Measurements from ENCODE around the gene CTSA. TPM values are rescaled to one million over a fixed set of nuclear protein-coding genes. Genes with fewer than 3 reads are reported as not detected.

The CTSA gene
- total and polyA plus RNA-seq, 2 of the 4 experiments (the other 2 are of a cell fraction): 19.0 to 312 TPM

GRCh38 chr20:45905505-45906079 lies 14.5 kb downstream of the CTSA start:
- dilution Hi-C loops (cut with HindIII; ENCODE audit: low sequenced_read_pairs, unreplicated experiment): no loop called here
- peak; percentile 64 for ATAC-seq (ENCODE audit: low read depth)

More at GRCh38 chr20:45905505-45906079, 14.5 kb downstream of the CTSA start:
- Histone ChIP-seq H3K18ac (ENCODE audit: low read depth, low read length) (no peak overlapping the region), H2BK5ac (ENCODE audit: low read depth, low read length, poor library complexity, severe bottlenecking) (no peak overlapping the region), H3K36me3 (ENCODE audit: control insufficient read depth, insufficient read depth, low read length) (peaks cover 40% of the 10 kb centered on the region; the same call in 1 of the 2 replicates), H3K4ac (ENCODE audit: low read depth, low read length) (peak overlapping the region; percentile 46; the same call in 1 of the 2 replicates), H3K9me3 (ENCODE audit: control insufficient read depth, insufficient read depth, low read length) (no peaks in the 10 kb centered on the region), H3K23ac (ENCODE audit: low read depth, low read length) (0 out of 2 replicates have a peak overlapping the region, but pooled peaks have one; percentile 57), H4K20me1 (ENCODE audit: insufficient read depth, low read length) (peaks cover 5% of the 10 kb centered on the region; the same call in 1 of the 2 replicates), H3K27me3 (ENCODE audit: control insufficient read depth, insufficient read depth, low read length) (no peaks in the 10 kb centered on the region), H4K8ac (ENCODE audit: low read depth in 2 of 2, low read length in 2 of 2) (peak overlapping the region in 1 of 2 experiments; percentile 51; a peak in 2 of 4 replicates), H3K4me3 (ENCODE audit: insufficient read depth, low read depth, low read length) (no peak overlapping the region), H3K27ac (ENCODE audit: insufficient read depth, low read length) (no peak overlapping the region), H3K4me1 (ENCODE audit: control insufficient read depth, insufficient read depth, low read length) (peaks cover 3% of the 10 kb centered on the region), H3K9me1 (ENCODE audit: insufficient read depth, low read length) (peaks cover 19% of the 10 kb centered on the region), H4K91ac (ENCODE audit: insufficient read depth, low read depth, low read length) (no peak overlapping the region; the same call in 1 of the 2 replicates), H2BK120ac (ENCODE audit: low read depth, low read length) (peak overlapping the region; percentile 75; the same call in 1 of the 2 replicates), H2BK20ac (ENCODE audit: low read depth, low read length) (peak overlapping the region; percentile 37; the same call in 1 of the 2 replicates), H2AK5ac (ENCODE audit: low read depth, low read length) (peak overlapping the region; percentile 8; the same call in 1 of the 2 replicates), H3K79me1 (ENCODE audit: low read depth in 1 of 2, low read length in 2 of 2) (peaks cover 0 to 14% of the 10 kb centered on the region in 2 experiments; a peak in 2 of 4 replicates), H3K9ac (ENCODE audit: low read depth, low read length) (no peak overlapping the region), H3K14ac (replicated peaks; ENCODE audit: low read depth, low read length) (0 out of 2 replicates have a peak overlapping the region, but pooled peaks have one; percentile 68), H2AFZ (replicated peaks; ENCODE audit: low read length, poor library complexity) (no peak overlapping the region), H3K4me2 (ENCODE audit: low read depth, low read length) (no peak overlapping the region), H2BK15ac (ENCODE audit: low read depth, low read length) (no peak overlapping the region), H2AK9ac (replicated peaks; ENCODE audit: low read depth, low read length, poor library complexity) (peak overlapping the region; percentile 23), H4K5ac (ENCODE audit: low read depth, low read length) (peak overlapping the region; percentile 8; the same call in 1 of the 2 replicates), H3K56ac (ENCODE audit: extremely low read depth, insufficient read depth, low read length) (no peak overlapping the region)
- ChIA-PET CTCF (interaction anchor here (1.3 to 1.5 kb wide), 2 partner anchors 14 to 15 kb away, joined by 3 read pairs; no protein-coding TSS in a partner anchor), POLR2A (ENCODE audit: unreplicated experiment) (interaction anchor here (0.9 to 1.1 kb wide), 4 partner anchors 9 to 28 kb away, joined by 3 to 6 read pairs (median 4); no protein-coding TSS in a partner anchor)
- peak; percentile 90 for DNase-seq
- intact Hi-C loops (cut with micrococcal nuclease): no loop called here
- 80% methylated on average over 1 of the region's 8 CpGs; no CpG with 5 or more reads in 1 of the 2 experiments for WGBS, 2 experiments (ENCODE audit: extremely low coverage in 2 of 2, insufficient read length in 1 of 2)
- BruUV-seq (replicated peaks): no TSS peak
- TF ChIP-seq RCOR1 (IDR thresholded peaks at IDR 0.05; ENCODE audit: insufficient replicate concordance, low read length) (peak; percentile 31), CTCF (conservative IDR thresholded peaks at IDR 0.05; ENCODE audit: low read depth, low read length) (no peak), MXI1 (IDR thresholded peaks at IDR 0.05; ENCODE audit: borderline replicate concordance, low read depth, low read length) (no peak), RFX5 (IDR thresholded peaks at IDR 0.05; ENCODE audit: low read depth, low read length) (no peak), ELK1 (IDR thresholded peaks at IDR 0.05; ENCODE audit: borderline replicate concordance, low read depth, low read length) (no peak), CHD1 (IDR thresholded peaks at IDR 0.05; ENCODE audit: low read depth, low read length) (no peak), FOS (IDR thresholded peaks at IDR 0.05; ENCODE audit: low read depth, low read length) (peak; percentile 42; the same call in 1 of the 2 replicates), POLR2A (IDR thresholded peaks at IDR 0.05; ENCODE audit: low read depth, low read length) (no peak), USF2 (IDR thresholded peaks at IDR 0.05; ENCODE audit: low read depth, low read length) (no peak)
- in situ Hi-C loops (cut with MboI; ENCODE audit: low sequenced_read_pairs): loop anchor here (25.0 kb wide), 1 partner anchor 568 kb away; the partner anchor contains the start of gene SDC4
